Measurements from ENCODE around the gene ULK1.

Gene ULK1

GRCh38 chr12:131971226-131971625 lies 76.8 kb downstream of the ULK1 start:
- DNase-seq (ENCODE audit: low read depth in 2 of 2) = no peak

All from activated CD4-positive, alpha-beta T cell treated with anti-CD3 and anti-CD28 coated beads for 24 hours (primary cell).